Smooth muscle cell (in vitro differentiated cells): Measurements from ENCODE around the gene RAB20. TPM values are rescaled to one million over a fixed set of nuclear protein-coding genes. Genes with fewer than 3 reads are reported as not detected.
A peak's percentile ranks its signal among the peaks of the same experiment; 100 is the strongest.

ENCODE experiments used
- DNase-seq: peaks from one replicate; lab custom pipeline; 2025; ENCODE audit not compliant: unreplicated experiment; lab: John Stamatoyannopoulos, UW
- H2AFZ ChIP-seq: fragments of 200-600 bp; sonication (generic); 2 replicates; pipeline ENCODE4 v1.6.0; 2016; ENCODE audit warnings: antibody characterized with exemption, low read depth, mild to moderate bottlenecking
- H3F3A ChIP-seq: fragments of 200-600 bp; sonication (generic); 2 replicates; pipeline ENCODE4 v1.6.0; 2017; ENCODE audit warnings: antibody characterized with exemption, low read depth
- H3K27ac ChIP-seq: fragments of 200-600 bp; sonication (generic); 2 replicates; pipeline ENCODE4 v1.5.1; 2016; ENCODE audit warnings: low read depth, mild to moderate bottlenecking
- H3K27me3 ChIP-seq: fragments of 200-600 bp; sonication (generic); 2 replicates; pipeline ENCODE4 v1.6.1; 2016; ENCODE audit warnings: low read depth, mild to moderate bottlenecking
- H3K36me3 ChIP-seq: fragments of 200-600 bp; sonication (generic); 2 replicates; pipeline ENCODE4 v1.5.1; 2016; ENCODE audit warnings: low read depth
- H3K4me1 ChIP-seq: fragments of 200-600 bp; sonication (generic); 2 replicates; pipeline ENCODE4 v1.5.1; 2016; ENCODE audit warnings: low read depth
- H3K4me2 ChIP-seq: fragments of 200-600 bp; sonication (generic); 2 replicates; pipeline ENCODE4 v1.6.0; 2016; ENCODE audit warnings: mild to moderate bottlenecking
- H3K4me3 ChIP-seq: fragments of 200-600 bp; sonication (generic); 2 replicates; pipeline ENCODE4 v1.5.1; 2016; ENCODE audit warnings: mild to moderate bottlenecking
- H3K79me2 ChIP-seq: fragments of 200-600 bp; sonication (generic); 2 replicates; pipeline ENCODE4 v1.6.0; 2016; ENCODE audit warnings: low read depth, mild to moderate bottlenecking
- H3K9ac ChIP-seq: fragments of 200-600 bp; sonication (generic); 2 replicates; pipeline ENCODE4 v1.6.0; 2016; ENCODE audit warnings: low read depth
- H3K9me3 ChIP-seq: fragments of 200-600 bp; sonication (generic); replicated peaks from 2 replicates; pipeline ENCODE4 v1.5.1; 2016; ENCODE audit warnings: low read depth
- H4K20me1 ChIP-seq: fragments of 200-600 bp; sonication (generic); 2 replicates; pipeline ENCODE4 v1.6.0; 2016; ENCODE audit warnings: low read depth
- CTCF ChIP-seq: fragments of 200-600 bp; sonication (generic); IDR thresholded peaks from 2 replicates; pipeline ENCODE4 v1.5.1; 2017; ENCODE audit warnings: borderline replicate concordance, mild to moderate bottlenecking, antibody characterized with exemption; ENCODE audit not compliant: insufficient read depth, poor library complexity, severe bottlenecking
- WGBS: methylation state at CpG from one replicate; pipeline ENCODE4 v1.1.7; 2016; ENCODE audit warnings: low lambda C conversion rate; 5-methylcytosine and 5-hydroxymethylcytosine counted together
- polyA plus RNA-seq: library from polyadenylated mRNA; unstranded; fragments of >200 nt; fragmentation: Nextera tagmentation; extraction: Ambion mirVana; gene quantifications from 2 replicates; pipeline ENCODE4 v1.2.1, GENCODE V29; 2016
- total RNA-seq: library from RNA; depleted of rRNA; stranded (reverse); fragments of >200 nt; gene quantifications from 2 replicates; pipeline ENCODE4 v1.2.3, GENCODE V29; 2014

Gene RAB20
- total and polyA plus RNA-seq, 2 experiments from 2014 or later = 12.9 to 18.0 TPM

DNA sequence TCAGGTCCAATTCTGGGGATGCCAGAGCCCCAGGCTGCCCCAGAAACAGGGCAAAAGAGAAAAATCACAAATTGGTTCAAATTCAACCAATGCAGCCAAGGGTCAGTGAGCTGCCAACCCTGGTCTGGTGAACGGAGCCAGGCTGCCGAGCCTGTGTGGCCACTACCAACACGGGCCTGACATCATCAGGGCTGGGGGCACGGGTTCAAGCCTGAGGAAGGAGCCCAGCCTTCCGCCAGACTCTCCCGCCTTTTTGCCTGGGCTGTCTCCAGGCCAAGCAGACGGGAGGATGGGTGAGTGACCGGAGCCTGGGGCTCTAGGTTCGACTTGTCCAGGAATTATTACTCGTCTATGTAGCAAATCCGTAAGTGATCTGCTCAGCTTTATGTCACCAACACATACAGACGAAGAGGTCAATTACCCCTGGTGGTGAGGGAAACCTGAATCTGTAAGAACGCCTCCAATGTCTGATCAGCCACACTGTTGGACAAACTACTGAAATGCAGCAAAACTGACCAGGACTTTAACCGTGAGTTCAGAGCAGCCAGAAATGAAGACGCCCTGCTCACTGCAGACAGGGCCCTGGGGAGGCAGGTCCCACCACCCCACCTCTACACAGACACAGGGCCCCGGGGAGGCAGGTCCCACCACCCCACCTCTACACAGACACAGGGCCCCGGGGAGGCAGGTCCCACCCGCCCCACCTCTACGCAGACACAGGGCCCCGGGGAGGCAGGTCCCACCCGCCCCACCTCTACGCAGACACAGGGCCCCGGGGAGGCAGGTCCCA lies 31.8 kb downstream of the RAB20 start:
- no peak for TF ChIP-seq CTCF
- Histone ChIP-seq H3K4me3 (no peak overlapping the region), H3K27me3 (no peaks in the 10 kb centered on the region), H3K27ac (peak overlapping the region; percentile 90), H3K36me3 (no peaks in the 10 kb centered on the region), H2AFZ (no peak overlapping the region), H4K20me1 (peaks cover 19% of the 10 kb centered on the region), H3K9me3 (no peaks in the 10 kb centered on the region), H3K4me2 (no peak overlapping the region), H3K9ac (peak overlapping the region; percentile 5), H3K4me1 (peaks cover 3% of the 10 kb centered on the region), H3K79me2 (peaks cover 8% of the 10 kb centered on the region), H3F3A (peaks cover 15% of the 10 kb centered on the region)
- DNase-seq = no peak
- 51% methylated on average over 17 of the region's 23 CpGs for WGBS

DNA sequence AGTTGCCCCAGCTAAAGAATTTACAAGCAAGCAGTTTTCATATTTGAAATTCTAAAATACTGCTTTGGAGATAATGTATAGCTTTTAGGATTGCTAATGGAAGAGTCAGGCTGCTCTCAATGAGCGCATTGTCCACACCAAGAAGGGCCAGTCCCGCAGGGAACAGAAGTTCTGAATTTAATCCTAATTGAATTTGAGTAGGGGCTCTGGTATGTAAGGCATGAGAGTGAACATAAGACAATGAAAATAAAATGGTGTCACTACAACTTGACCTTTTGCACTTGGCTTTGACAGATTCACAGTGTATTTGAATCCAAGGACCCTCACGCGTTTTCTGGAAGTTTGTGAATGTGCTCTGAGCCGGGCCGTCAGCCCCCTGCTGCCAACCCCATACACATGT lies 32.6 kb downstream of the RAB20 start:
- Histone ChIP-seq H3K27ac (peak overlapping the region; percentile 90), H3K4me2 (peak overlapping the region; percentile 45), H3K9me3 (no peaks in the 10 kb centered on the region), H3K4me3 (no peak overlapping the region), H3K79me2 (peaks cover 8% of the 10 kb centered on the region), H2AFZ (no peak overlapping the region), H4K20me1 (peaks cover 19% of the 10 kb centered on the region), H3K27me3 (no peaks in the 10 kb centered on the region), H3K9ac (peak overlapping the region; percentile 33), H3K36me3 (no peaks in the 10 kb centered on the region), H3K4me1 (peaks cover 3% of the 10 kb centered on the region), H3F3A (peaks cover 15% of the 10 kb centered on the region)
- no peak for DNase-seq
- TF ChIP-seq CTCF = no peak
- WGBS = 33% methylated on average over 6 of the region's 6 CpGs

GRCh38 chr13:110528371-110528770 lies 33.2 kb downstream of the RAB20 start:
- Histone ChIP-seq H3K27me3 (no peaks in the 10 kb centered on the region), H3K36me3 (no peaks in the 10 kb centered on the region), H2AFZ (no peak overlapping the region), H3K4me1 (peaks cover 3% of the 10 kb centered on the region), H3K27ac (peak overlapping the region; percentile 90), H4K20me1 (peaks cover 21% of the 10 kb centered on the region), H3K9ac (peak overlapping the region; percentile 33), H3K4me2 (peak overlapping the region; percentile 45), H3K9me3 (no peaks in the 10 kb centered on the region), H3K79me2 (peaks cover 8% of the 10 kb centered on the region), H3F3A (peaks cover 15% of the 10 kb centered on the region), H3K4me3 (no peak overlapping the region)
- no peak for DNase-seq
- TF ChIP-seq CTCF = no peak
- 10% methylated on average over 4 of the region's 5 CpGs for WGBS
